RWPE2 (cell line): ENCODE results near the gene GGPS1.
"Not testable (repeated sequence)": the region's sequence is repeated elsewhere in the genome, so short reads cannot be mapped to it uniquely, and the experiment has no call there.

Experiments used
- ATAC-seq: fragments of 200-7000 bp; cut with Tn5 transposase; 3 replicates; pipeline ENCODE4 v1.9.1; 2021; ENCODE audit warnings: low read depth
- DNase-seq: peaks from one replicate; pipeline ENCODE4 v3.0.0-alpha.2; 2020; ENCODE audit warnings: low spot score
- H3K27ac ChIP-seq: fragments of 450-650 bp; 2 replicates; pipeline ENCODE4 v1.5.1; 2017; ENCODE audit warnings: mild to moderate bottlenecking; ENCODE audit not compliant: poor library complexity, severe bottlenecking
- H3K27me3 ChIP-seq: fragments of 250-450 bp; sonication (Bioruptor Pico); 2 replicates; pipeline ENCODE4 v1.5.1; 2021; ENCODE audit warnings: mild to moderate bottlenecking, moderate library complexity; ENCODE audit not compliant: insufficient read depth, poor library complexity, severe bottlenecking
- H3K36me3 ChIP-seq: fragments of 250-450 bp; sonication (Bioruptor Pico); 2 replicates; pipeline ENCODE4 v1.5.1; 2020; ENCODE audit warnings: low read depth, mild to moderate bottlenecking, moderate library complexity
- H3K4me1 ChIP-seq: fragments of 250-450 bp; sonication (Bioruptor Pico); 2 replicates; pipeline ENCODE4 v1.5.1; 2021; ENCODE audit warnings: mild to moderate bottlenecking, moderate library complexity; ENCODE audit not compliant: insufficient read depth, poor library complexity, severe bottlenecking
- H3K4me3 ChIP-seq: fragments of 250-450 bp; sonication (Bioruptor Pico); 2 replicates; pipeline ENCODE4 v1.5.1; 2021; ENCODE audit warnings: mild to moderate bottlenecking, moderate library complexity; ENCODE audit not compliant: severe bottlenecking
- H3K9me3 ChIP-seq: fragments of 250-450 bp; sonication (Bioruptor Pico); 2 replicates; pipeline ENCODE4 v1.5.1; 2021; ENCODE audit warnings: mild to moderate bottlenecking, moderate library complexity; ENCODE audit not compliant: severe bottlenecking
- TF ChIP-seq, protein P1 (sequence below): fragments of 450-650 bp; IDR thresholded peaks from one replicate; pipeline ENCODE4 v1.5.1; 2017; ENCODE audit warnings: mild to moderate bottlenecking, moderate library complexity; ENCODE audit not compliant: poor library complexity, severe bottlenecking

Gene GGPS1

GRCh38 chr1:235328271-235329138 is at the start of gene GGPS1:
Gene GGPS1 (plus strand): TSS chr1:235328570. CDS start chr1:235335265, 6,695 bp downstream.
- Histone ChIP-seq H3K36me3 (peaks cover 9% of the 10 kb centered on the region), H3K9me3 (no peaks in the 10 kb centered on the region), H3K27me3 (no peaks in the 10 kb centered on the region), H3K4me1 (peaks cover 37% of the 10 kb centered on the region), H3K4me3 (peak within 1 kb of the TSS; percentile 96), H3K27ac (peak within 1 kb of the TSS; percentile 75)
- ATAC-seq (peak; percentile 88), DNase-seq (peak; percentile 93)
- TF ChIP-seq, protein P1, sequence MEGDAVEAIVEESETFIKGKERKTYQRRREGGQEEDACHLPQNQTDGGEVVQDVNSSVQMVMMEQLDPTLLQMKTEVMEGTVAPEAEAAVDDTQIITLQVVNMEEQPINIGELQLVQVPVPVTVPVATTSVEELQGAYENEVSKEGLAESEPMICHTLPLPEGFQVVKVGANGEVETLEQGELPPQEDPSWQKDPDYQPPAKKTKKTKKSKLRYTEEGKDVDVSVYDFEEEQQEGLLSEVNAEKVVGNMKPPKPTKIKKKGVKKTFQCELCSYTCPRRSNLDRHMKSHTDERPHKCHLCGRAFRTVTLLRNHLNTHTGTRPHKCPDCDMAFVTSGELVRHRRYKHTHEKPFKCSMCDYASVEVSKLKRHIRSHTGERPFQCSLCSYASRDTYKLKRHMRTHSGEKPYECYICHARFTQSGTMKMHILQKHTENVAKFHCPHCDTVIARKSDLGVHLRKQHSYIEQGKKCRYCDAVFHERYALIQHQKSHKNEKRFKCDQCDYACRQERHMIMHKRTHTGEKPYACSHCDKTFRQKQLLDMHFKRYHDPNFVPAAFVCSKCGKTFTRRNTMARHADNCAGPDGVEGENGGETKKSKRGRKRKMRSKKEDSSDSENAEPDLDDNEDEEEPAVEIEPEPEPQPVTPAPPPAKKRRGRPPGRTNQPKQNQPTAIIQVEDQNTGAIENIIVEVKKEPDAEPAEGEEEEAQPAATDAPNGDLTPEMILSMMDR, result no peak

GRCh38 chr1:235278915-235279292 is 49.5 kb upstream of the GGPS1 start:
- DNase-seq (no peak), ATAC-seq (no peak)
- Histone ChIP-seq H3K9me3 (no peaks in the 10 kb centered on the region), H3K27ac (no peak overlapping the region), H3K27me3 (no peaks in the 10 kb centered on the region), H3K4me1 (no peaks in the 10 kb centered on the region), H3K36me3 (no peaks in the 10 kb centered on the region), H3K4me3 (no peak overlapping the region)
- TF ChIP-seq, protein P1, result no peak

DNA sequence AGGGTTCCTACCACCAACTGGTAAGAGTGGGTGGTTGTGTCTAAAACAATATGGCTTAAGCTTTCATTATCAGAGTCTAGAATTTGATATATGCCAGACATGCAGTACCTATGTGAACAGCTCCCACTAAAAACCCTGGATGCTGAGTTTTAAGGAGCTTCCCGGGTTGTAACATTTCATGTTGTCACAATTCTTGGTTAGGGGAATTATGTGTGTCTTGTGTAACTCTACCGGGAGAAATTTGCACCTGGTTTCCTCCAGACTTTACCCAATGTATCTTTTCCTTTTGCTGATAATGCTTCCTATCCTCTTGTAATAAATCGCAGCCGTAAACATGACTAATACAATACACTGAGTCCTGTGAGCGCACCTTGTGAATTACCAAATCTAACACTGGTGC is 48.7 kb upstream of the GGPS1 start:
- H3K9me3 ChIP-seq, result no peaks in the 10 kb centered on the region
- TF ChIP-seq, protein P1, result no peak
- no peaks in the 10 kb centered on the region for H3K36me3 ChIP-seq
- no peak for DNase-seq
- no peak for ATAC-seq
- no peak overlapping the region for H3K4me3 ChIP-seq
- H3K27ac ChIP-seq, result no peak overlapping the region
- H3K27me3 ChIP-seq, result no peaks in the 10 kb centered on the region
- H3K4me1 ChIP-seq, result no peaks in the 10 kb centered on the region

- Histone ChIP-seq H3K27me3 (no peaks in the 10 kb centered on the region), H3K9me3 (no peaks in the 10 kb centered on the region), H3K4me1 (no peaks in the 10 kb centered on the region), H3K36me3 (no peaks in the 10 kb centered on the region), H3K4me3 (no peak overlapping the region), H3K27ac (no peak overlapping the region)
- TF ChIP-seq, protein P1, result no peak
- ATAC-seq, result no peak
- no peak for DNase-seq
Measured at GRCh38 chr1:235280467-235280866, 47.9 kb upstream of the GGPS1 start.

- H3K27me3 ChIP-seq, H3K36me3 ChIP-seq, H3K4me3 ChIP-seq, ATAC-seq, H3K27ac ChIP-seq, DNase-seq, H3K9me3 ChIP-seq, H3K4me1 ChIP-seq: not testable (repeated sequence)
Measured at GRCh38 chr1:235283636-235284035, 44.7 kb upstream of the GGPS1 start.
